Liver (tissue), 9 donors: ENCODE data around the gene PDS5A. TPM values are rescaled to one million over a fixed set of nuclear protein-coding genes. Genes with fewer than 3 reads are reported as not detected.
A peak's percentile ranks its signal among the peaks of the same experiment; 100 is the strongest.
"Not testable (repeated sequence)": the region's sequence is repeated elsewhere in the genome, so short reads cannot be mapped to it uniquely, and the experiment has no call there.

Experiments used
- DNase-seq: peaks from one replicate; pipeline ENCODE4 v3.0.0-alpha.2; 2017; ENCODE audit warnings: low spot score
- H3K27ac ChIP-seq, 2 donors: one replicate each; pipeline ENCODE4 v1.7.0; 2013; ENCODE audit warnings: inconsistent platforms in 2 of 2, low read length in 2 of 2, control low read depth in 1 of 2, low read depth in 1 of 2, mild to moderate bottlenecking in 1 of 2
- H3K27me3 ChIP-seq, 4 donors: one replicate each; pipeline versions ENCODE4 v1.6.1 to v1.7.0; 2013; ENCODE audit warnings: low read length in 3 of 4, inconsistent platforms in 1 of 4, mild to moderate bottlenecking in 1 of 4, moderate library complexity in 1 of 4; ENCODE audit not compliant: control insufficient read depth in 4 of 4, insufficient read depth in 4 of 4
- H3K36me3 ChIP-seq, 4 donors: one replicate each; pipeline versions ENCODE4 v1.6.1 to v1.7.0; 2013; ENCODE audit warnings: low read length in 3 of 4, mild to moderate bottlenecking in 3 of 4, low read depth in 1 of 4, moderate library complexity in 1 of 4; ENCODE audit not compliant: control insufficient read depth in 4 of 4, insufficient read depth in 3 of 4
- H3K4me1 ChIP-seq, 4 donors: one replicate each; pipeline versions ENCODE4 v1.6.1 to v1.7.0; 2013; ENCODE audit warnings: low read length in 3 of 4, mild to moderate bottlenecking in 3 of 4, moderate library complexity in 1 of 4; ENCODE audit not compliant: control insufficient read depth in 4 of 4, insufficient read depth in 4 of 4
- H3K4me3 ChIP-seq, 3 donors: one replicate each; pipeline versions ENCODE4 v1.6.1 to v1.7.0; 2013; ENCODE audit warnings: low read length in 3 of 3, control low read depth in 1 of 3, low read depth in 1 of 3, mild to moderate bottlenecking in 1 of 3
- H3K9ac ChIP-seq, 2 donors: one replicate each; pipeline ENCODE4 v1.7.0; 2013; ENCODE audit warnings: low read length in 2 of 2, mild to moderate bottlenecking in 2 of 2, moderate library complexity in 2 of 2, control low read depth in 1 of 2, low read depth in 1 of 2
- H3K9me3 ChIP-seq, 4 donors: one replicate each; pipeline versions ENCODE4 v1.6.1 to v1.7.0; 2013; ENCODE audit warnings: low read length in 3 of 4; ENCODE audit not compliant: control insufficient read depth in 4 of 4
- EGR1 ChIP-seq, 2 donors: IDR thresholded peaks; 2 replicates each; pipeline ENCODE4 v1.6.1; 2016 to 2018; ENCODE audit warnings: antibody characterized with exemption in 2 of 2, low read depth in 2 of 2
- FOXA1 ChIP-seq: IDR thresholded peaks from 2 replicates; pipeline ENCODE4 v1.6.1; 2016; ENCODE audit warnings: antibody characterized with exemption
- FOXA2 ChIP-seq: IDR thresholded peaks from 2 replicates; pipeline ENCODE4 v1.6.1; 2016; ENCODE audit warnings: antibody characterized with exemption
- GABPA ChIP-seq, 2 donors: IDR thresholded peaks in 1 of 2; conservative IDR thresholded peaks in 1 of 2; 2 replicates each; pipeline ENCODE4 v1.6.1; 2016; ENCODE audit warnings: antibody characterized with exemption in 2 of 2, mild to moderate bottlenecking in 1 of 2, moderate library complexity in 1 of 2
- HNF4A ChIP-seq, 2 donors: conservative IDR thresholded peaks; 2 replicates each; pipeline ENCODE4 v1.6.1; 2016; ENCODE audit warnings: antibody characterized with exemption in 2 of 2, mild to moderate bottlenecking in 2 of 2
- HNF4G ChIP-seq: IDR thresholded peaks from 2 replicates; pipeline ENCODE4 v1.6.1; 2016; ENCODE audit warnings: antibody characterized with exemption
- JUND ChIP-seq, 2 donors: IDR thresholded peaks; 2 replicates each; pipeline ENCODE4 v1.6.1; 2016; ENCODE audit warnings: antibody characterized with exemption in 2 of 2
- MAX ChIP-seq: IDR thresholded peaks from 2 replicates; pipeline ENCODE4 v1.6.1; 2016; ENCODE audit warnings: antibody characterized with exemption
- NR2F2 ChIP-seq: IDR thresholded peaks from 2 replicates; pipeline ENCODE4 v1.6.1; 2016; ENCODE audit warnings: antibody characterized with exemption
- RAD21 ChIP-seq, 2 donors: IDR thresholded peaks; 2 replicates each; pipeline ENCODE4 v1.6.1; 2016; ENCODE audit warnings: antibody characterized with exemption in 2 of 2, mild to moderate bottlenecking in 2 of 2
- REST ChIP-seq: IDR thresholded peaks from 2 replicates; pipeline ENCODE4 v1.6.1; 2016; ENCODE audit warnings: antibody characterized with exemption, mild to moderate bottlenecking
- RXRA ChIP-seq, 2 donors: IDR thresholded peaks; 2 replicates each; pipeline ENCODE4 v1.6.1; 2017 to 2018; ENCODE audit warnings: antibody characterized with exemption in 2 of 2, mild to moderate bottlenecking in 1 of 2
- SP1 ChIP-seq: IDR thresholded peaks from 2 replicates; pipeline ENCODE4 v1.6.1; 2018; ENCODE audit warnings: antibody characterized with exemption, mild to moderate bottlenecking
- TAF1 ChIP-seq: conservative IDR thresholded peaks from 2 replicates; pipeline ENCODE4 v1.6.1; 2016; ENCODE audit warnings: antibody characterized with exemption, mild to moderate bottlenecking
- YY1 ChIP-seq: IDR thresholded peaks from 2 replicates; pipeline ENCODE4 v1.6.1; 2016; ENCODE audit warnings: antibody characterized with exemption, mild to moderate bottlenecking
- WGBS: extraction: QIAGEN DNeasy Blood & Tissue Kit; methylation state at CpG from one replicate; pipeline ENCODE4 v1.1.7; 2013; 5-methylcytosine and 5-hydroxymethylcytosine counted together
- polyA plus RNA-seq, 2 donors: library from polyadenylated mRNA; stranded (reverse) in 1 of 2; unstranded in 1 of 2; fragments of 200-250 nt in 1 of 2; fragments of >200 nt in 1 of 2; fragmentation: Nextera tagmentation in 1 of 2; extraction: Ambion mirVana in 1 of 2; gene quantifications; one replicate each; pipeline versions ENCODE4 v1.2.1 to v1.2.3, GENCODE V29; 2013 to 2015
- total RNA-seq, 2 donors: library from RNA; depleted of rRNA; stranded (reverse); fragments of >200 nt; gene quantifications; one replicate each; pipeline ENCODE4 v1.2.3, GENCODE V29; 2014
- TF ChIP-seq, protein P1 (sequence below): IDR thresholded peaks from 2 replicates; pipeline ENCODE4 v1.6.1; 2016; ENCODE audit warnings: antibody characterized with exemption
- TF ChIP-seq, protein P2 (sequence below): IDR thresholded peaks from 2 replicates; pipeline ENCODE4 v1.6.1; 2016; ENCODE audit warnings: antibody characterized with exemption
- TF ChIP-seq, protein P3 (sequence below): fragments of 150-350 bp; IDR thresholded peaks from 2 replicates; pipeline ENCODE4 v1.5.1; 2017; ENCODE audit warnings: improper control_type of control experiment, low read depth, low read length; ENCODE audit not compliant: missing input control
- donor health status: healthy.
- donor health status: healthy.
- donor health status: healthy.
- donor health status: healthy.
- donor health status: healthy.

The PDS5A gene, protein sequence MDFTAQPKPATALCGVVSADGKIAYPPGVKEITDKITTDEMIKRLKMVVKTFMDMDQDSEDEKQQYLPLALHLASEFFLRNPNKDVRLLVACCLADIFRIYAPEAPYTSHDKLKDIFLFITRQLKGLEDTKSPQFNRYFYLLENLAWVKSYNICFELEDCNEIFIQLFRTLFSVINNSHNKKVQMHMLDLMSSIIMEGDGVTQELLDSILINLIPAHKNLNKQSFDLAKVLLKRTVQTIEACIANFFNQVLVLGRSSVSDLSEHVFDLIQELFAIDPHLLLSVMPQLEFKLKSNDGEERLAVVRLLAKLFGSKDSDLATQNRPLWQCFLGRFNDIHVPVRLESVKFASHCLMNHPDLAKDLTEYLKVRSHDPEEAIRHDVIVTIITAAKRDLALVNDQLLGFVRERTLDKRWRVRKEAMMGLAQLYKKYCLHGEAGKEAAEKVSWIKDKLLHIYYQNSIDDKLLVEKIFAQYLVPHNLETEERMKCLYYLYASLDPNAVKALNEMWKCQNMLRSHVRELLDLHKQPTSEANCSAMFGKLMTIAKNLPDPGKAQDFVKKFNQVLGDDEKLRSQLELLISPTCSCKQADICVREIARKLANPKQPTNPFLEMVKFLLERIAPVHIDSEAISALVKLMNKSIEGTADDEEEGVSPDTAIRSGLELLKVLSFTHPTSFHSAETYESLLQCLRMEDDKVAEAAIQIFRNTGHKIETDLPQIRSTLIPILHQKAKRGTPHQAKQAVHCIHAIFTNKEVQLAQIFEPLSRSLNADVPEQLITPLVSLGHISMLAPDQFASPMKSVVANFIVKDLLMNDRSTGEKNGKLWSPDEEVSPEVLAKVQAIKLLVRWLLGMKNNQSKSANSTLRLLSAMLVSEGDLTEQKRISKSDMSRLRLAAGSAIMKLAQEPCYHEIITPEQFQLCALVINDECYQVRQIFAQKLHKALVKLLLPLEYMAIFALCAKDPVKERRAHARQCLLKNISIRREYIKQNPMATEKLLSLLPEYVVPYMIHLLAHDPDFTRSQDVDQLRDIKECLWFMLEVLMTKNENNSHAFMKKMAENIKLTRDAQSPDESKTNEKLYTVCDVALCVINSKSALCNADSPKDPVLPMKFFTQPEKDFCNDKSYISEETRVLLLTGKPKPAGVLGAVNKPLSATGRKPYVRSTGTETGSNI (N-terminal part only)
- total RNA-seq = 10 to 100 TPM; 40.8 to 59.6 TPM
- polyA plus RNA-seq = 10 to 100 TPM; 10.6 to 10.9 TPM

- TF ChIP-seq EGR1 (IDR thresholded peaks at IDR 0.05; ENCODE audit: low read depth in 2 of 2) = no peak
- peak in 1 of 2 donors; percentile 55 for TF ChIP-seq HNF4A (conservative IDR thresholded peaks at IDR 0.05)
- TF ChIP-seq SP1 = peak; percentile 54
- TF ChIP-seq JUND (IDR thresholded peaks at IDR 0.05) = no peak
- peak; percentile 51 for TF ChIP-seq REST
- no peak for TF ChIP-seq GABPA (IDR thresholded peaks at IDR 0.05 in 1 of 2, conservative IDR thresholded peaks at IDR 0.05 in 1 of 2)
- TF ChIP-seq FOXA2 = no peak
- peak; percentile 60 to 70 for TF ChIP-seq RAD21 (IDR thresholded peaks at IDR 0.05)
- TF ChIP-seq, protein P1, sequence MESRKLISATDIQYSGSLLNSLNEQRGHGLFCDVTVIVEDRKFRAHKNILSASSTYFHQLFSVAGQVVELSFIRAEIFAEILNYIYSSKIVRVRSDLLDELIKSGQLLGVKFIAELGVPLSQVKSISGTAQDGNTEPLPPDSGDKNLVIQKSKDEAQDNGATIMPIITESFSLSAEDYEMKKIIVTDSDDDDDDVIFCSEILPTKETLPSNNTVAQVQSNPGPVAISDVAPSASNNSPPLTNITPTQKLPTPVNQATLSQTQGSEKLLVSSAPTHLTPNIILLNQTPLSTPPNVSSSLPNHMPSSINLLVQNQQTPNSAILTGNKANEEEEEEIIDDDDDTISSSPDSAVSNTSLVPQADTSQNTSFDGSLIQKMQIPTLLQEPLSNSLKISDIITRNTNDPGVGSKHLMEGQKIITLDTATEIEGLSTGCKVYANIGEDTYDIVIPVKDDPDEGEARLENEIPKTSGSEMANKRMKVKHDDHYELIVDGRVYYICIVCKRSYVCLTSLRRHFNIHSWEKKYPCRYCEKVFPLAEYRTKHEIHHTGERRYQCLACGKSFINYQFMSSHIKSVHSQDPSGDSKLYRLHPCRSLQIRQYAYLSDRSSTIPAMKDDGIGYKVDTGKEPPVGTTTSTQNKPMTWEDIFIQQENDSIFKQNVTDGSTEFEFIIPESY = peak; percentile 28
- TF ChIP-seq MAX = no peak
- TF ChIP-seq FOXA1 = no peak
- no peak for TF ChIP-seq TAF1
- TF ChIP-seq RXRA (IDR thresholded peaks at IDR 0.05) = peak; percentile 41 to 44
- no peak for TF ChIP-seq HNF4G
- TF ChIP-seq, protein P2, sequence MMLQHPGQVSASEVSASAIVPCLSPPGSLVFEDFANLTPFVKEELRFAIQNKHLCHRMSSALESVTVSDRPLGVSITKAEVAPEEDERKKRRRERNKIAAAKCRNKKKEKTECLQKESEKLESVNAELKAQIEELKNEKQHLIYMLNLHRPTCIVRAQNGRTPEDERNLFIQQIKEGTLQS = no peak
- TF ChIP-seq, protein P3, sequence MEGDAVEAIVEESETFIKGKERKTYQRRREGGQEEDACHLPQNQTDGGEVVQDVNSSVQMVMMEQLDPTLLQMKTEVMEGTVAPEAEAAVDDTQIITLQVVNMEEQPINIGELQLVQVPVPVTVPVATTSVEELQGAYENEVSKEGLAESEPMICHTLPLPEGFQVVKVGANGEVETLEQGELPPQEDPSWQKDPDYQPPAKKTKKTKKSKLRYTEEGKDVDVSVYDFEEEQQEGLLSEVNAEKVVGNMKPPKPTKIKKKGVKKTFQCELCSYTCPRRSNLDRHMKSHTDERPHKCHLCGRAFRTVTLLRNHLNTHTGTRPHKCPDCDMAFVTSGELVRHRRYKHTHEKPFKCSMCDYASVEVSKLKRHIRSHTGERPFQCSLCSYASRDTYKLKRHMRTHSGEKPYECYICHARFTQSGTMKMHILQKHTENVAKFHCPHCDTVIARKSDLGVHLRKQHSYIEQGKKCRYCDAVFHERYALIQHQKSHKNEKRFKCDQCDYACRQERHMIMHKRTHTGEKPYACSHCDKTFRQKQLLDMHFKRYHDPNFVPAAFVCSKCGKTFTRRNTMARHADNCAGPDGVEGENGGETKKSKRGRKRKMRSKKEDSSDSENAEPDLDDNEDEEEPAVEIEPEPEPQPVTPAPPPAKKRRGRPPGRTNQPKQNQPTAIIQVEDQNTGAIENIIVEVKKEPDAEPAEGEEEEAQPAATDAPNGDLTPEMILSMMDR = peak; percentile 92
- peak; percentile 56 for TF ChIP-seq YY1
- TF ChIP-seq NR2F2 = peak; percentile 13
- no peaks in the 10 kb centered on the region for H3K9me3 ChIP-seq
- H3K9ac ChIP-seq = peak within 1 kb of the TSS; percentile 77 to 85
- peaks cover 3 to 4% (median 3%) of the 10 kb centered on the region in 4 donors for H3K36me3 ChIP-seq
- H3K4me1 ChIP-seq = peaks cover 3 to 27% (median 25%) of the 10 kb centered on the region in 4 donors
- peak; percentile 84 for DNase-seq
- H3K27me3 ChIP-seq = no peaks in the 10 kb centered on the region
- peak within 1 kb of the TSS; percentile 68 to 100 (median 96) for H3K4me3 ChIP-seq
- H3K27ac ChIP-seq = peak within 1 kb of the TSS; percentile 92 to 96
- WGBS = under 1% methylated on average over 117 of the region's 117 CpGs
These were observed at the start of gene PDS5A for GRCh38 chr4:39977489-39978377. TSS of gene PDS5A (minus strand) at chr4:39977911. CDS start at chr4:39976577, 1,334 bp downstream.

DNA sequence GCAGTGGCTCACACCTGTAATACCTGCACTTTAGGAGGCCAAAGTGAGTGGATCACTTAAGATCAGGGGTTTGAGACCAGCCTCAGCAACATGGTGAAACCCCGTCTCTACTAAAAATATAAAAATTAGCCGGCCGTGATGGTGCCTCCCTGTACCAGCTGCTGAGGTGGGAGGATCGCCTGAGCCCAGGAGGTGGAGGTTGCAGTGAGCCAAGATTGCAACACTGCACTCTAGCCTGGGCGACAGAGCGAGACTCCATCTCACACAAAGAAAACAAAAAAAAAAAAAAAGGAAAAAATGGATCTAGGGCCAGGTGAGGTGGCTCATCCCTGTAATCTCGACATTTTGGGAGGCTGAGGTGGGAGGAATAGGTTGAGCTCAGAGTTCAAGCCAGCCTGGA is 46.3 kb upstream of the PDS5A start:
- H3K4me1 ChIP-seq, DNase-seq, H3K36me3 ChIP-seq, H3K27me3 ChIP-seq, H3K9ac ChIP-seq, H3K9me3 ChIP-seq, H3K4me3 ChIP-seq, H3K27ac ChIP-seq: not testable (repeated sequence)
- WGBS = 64% methylated on average over 7 of the region's 7 CpGs
